H1 (cell line): ENCODE results near the gene ANAPC16. TPM values are rescaled to one million over a fixed set of nuclear protein-coding genes. Genes with fewer than 3 reads are reported as not detected.

Experiments used
- CBX8 ChIP-seq: fragments of 300-800, 300-1000 bp; sonication (generic); IDR thresholded peaks from 2 replicates; pipeline ENCODE4 v1.7.1; 2016; ENCODE audit warnings: low read depth, low read length, borderline replicate concordance
- CHD1 ChIP-seq: IDR thresholded peaks from 2 replicates; pipeline ENCODE4 v1.6.1; 2012; ENCODE audit warnings: low read depth, low read length, improper control_type of control experiment
- CHD2 ChIP-seq: IDR thresholded peaks from 2 replicates; pipeline ENCODE4 v1.6.1; 2012; ENCODE audit warnings: low read length, improper control_type of control experiment
- CREB1 ChIP-seq: IDR thresholded peaks from 2 replicates; pipeline ENCODE4 v1.6.1; 2012; ENCODE audit warnings: inconsistent platforms
- EP300 ChIP-seq, 2 experiments: IDR thresholded peaks; 1 replicate in 1 of 2; 2 replicates in 1 of 2; pipeline ENCODE4 v1.6.1; 2011 to 2012; ENCODE audit warnings: low read depth in 2 of 2, low read length in 2 of 2, mild to moderate bottlenecking in 2 of 2, borderline replicate concordance in 1 of 2, inconsistent platforms in 1 of 2, moderate library complexity in 1 of 2
- GTF2F1 ChIP-seq: IDR thresholded peaks from 2 replicates; pipeline ENCODE4 v1.6.1; 2012; ENCODE audit warnings: low read depth, low read length, improper control_type of control experiment, borderline replicate concordance
- JUN ChIP-seq: IDR thresholded peaks from 2 replicates; pipeline ENCODE4 v1.6.1; 2011; ENCODE audit warnings: low read depth, mild to moderate bottlenecking, improper control_type of control experiment, low read length
- KDM5A ChIP-seq: fragments of 200-600 bp; IDR thresholded peaks from 2 replicates; pipeline ENCODE4 v1.7.1; 2012; ENCODE audit warnings: mild to moderate bottlenecking, low read length, inconsistent platforms, mixed read lengths
- POLR2AphosphoS5 ChIP-seq: IDR thresholded peaks from 2 replicates; pipeline ENCODE4 v1.6.1; 2011; ENCODE audit warnings: low read depth, low read length
- RFX5 ChIP-seq: IDR thresholded peaks from 2 replicates; pipeline ENCODE4 v1.6.1; 2011; ENCODE audit warnings: low read depth, low read length, improper control_type of control experiment, borderline replicate concordance
- RXRA ChIP-seq: IDR thresholded peaks from 2 replicates; pipeline ENCODE4 v1.6.1; 2011; ENCODE audit warnings: low read depth, mild to moderate bottlenecking, low read length, moderate library complexity; ENCODE audit not compliant: insufficient read depth
- SP4 ChIP-seq: IDR thresholded peaks from 2 replicates; pipeline ENCODE4 v1.6.1; 2012; ENCODE audit warnings: low read length, inconsistent platforms
- polyA plus RNA-seq, 7 experiments: library from polyadenylated mRNA; depleted of rRNA in 3 of 7; stranded (reverse) in 5 of 7; unstranded in 2 of 7; fragments of >200 nt in 5 of 7; fragments of 200-250 nt in 2 of 7; gene quantifications; 1 replicate in 5 of 7; 2 replicates in 1 of 7; 4 replicates in 1 of 7; pipeline versions ENCODE4 v1.2.1 to v1.2.3, GENCODE V29; 2011 to 2013; ENCODE audit warnings: missing spikeins in 2 of 7, mixed read lengths in 2 of 7
- total RNA-seq: library from RNA; stranded (reverse); fragmentation: NEBNext Ultra II Directional; extraction: Animal tissue kit (Norgen Biotek cat#: 25700); gene quantifications from 2 replicates; pipeline ENCODE4 v1.2.1, GENCODE V29; 2021
- TF ChIP-seq, protein P1 (sequence below), 3 experiments: IDR thresholded peaks; 1 replicate in 2 of 3; 2 replicates in 1 of 3; pipeline versions ENCODE4 v1.5.1 to v1.6.1; 2011; ENCODE audit warnings: low read length in 3 of 3, mild to moderate bottlenecking in 3 of 3, inconsistent platforms in 2 of 3, low read depth in 1 of 3, moderate library complexity in 1 of 3; ENCODE audit not compliant: insufficient read depth in 1 of 3; ENCODE audit errors: control extremely low read depth in 1 of 3

The ANAPC16 gene
- total and polyA plus RNA-seq, 2 of the 8 experiments (the other 6 are each of a cell fraction or from before 2014, with no cell fraction given) = 53.1 to 57.4 TPM

DNA sequence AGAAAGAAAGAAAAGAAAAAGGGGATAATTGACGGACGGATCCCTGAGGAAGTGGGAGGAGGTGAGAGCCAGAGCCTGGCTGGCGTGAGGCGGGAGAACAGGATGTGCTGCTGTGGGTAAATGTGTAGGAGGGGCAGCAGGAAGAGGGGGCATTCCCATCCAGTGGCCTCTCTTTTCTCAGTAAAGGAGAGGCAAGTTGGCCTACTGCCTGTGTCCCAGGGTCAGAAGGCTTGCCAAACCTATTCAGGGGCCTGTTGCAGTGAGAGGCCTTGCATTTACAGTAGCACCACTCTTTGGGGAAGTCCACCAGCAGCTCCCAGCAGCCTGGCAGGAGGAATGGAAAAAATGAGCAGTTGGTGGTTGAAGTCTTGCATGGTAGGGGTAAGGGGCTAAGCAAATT lies 26.9 kb downstream of the ANAPC16 start (continued):
- TF ChIP-seq, protein P1, sequence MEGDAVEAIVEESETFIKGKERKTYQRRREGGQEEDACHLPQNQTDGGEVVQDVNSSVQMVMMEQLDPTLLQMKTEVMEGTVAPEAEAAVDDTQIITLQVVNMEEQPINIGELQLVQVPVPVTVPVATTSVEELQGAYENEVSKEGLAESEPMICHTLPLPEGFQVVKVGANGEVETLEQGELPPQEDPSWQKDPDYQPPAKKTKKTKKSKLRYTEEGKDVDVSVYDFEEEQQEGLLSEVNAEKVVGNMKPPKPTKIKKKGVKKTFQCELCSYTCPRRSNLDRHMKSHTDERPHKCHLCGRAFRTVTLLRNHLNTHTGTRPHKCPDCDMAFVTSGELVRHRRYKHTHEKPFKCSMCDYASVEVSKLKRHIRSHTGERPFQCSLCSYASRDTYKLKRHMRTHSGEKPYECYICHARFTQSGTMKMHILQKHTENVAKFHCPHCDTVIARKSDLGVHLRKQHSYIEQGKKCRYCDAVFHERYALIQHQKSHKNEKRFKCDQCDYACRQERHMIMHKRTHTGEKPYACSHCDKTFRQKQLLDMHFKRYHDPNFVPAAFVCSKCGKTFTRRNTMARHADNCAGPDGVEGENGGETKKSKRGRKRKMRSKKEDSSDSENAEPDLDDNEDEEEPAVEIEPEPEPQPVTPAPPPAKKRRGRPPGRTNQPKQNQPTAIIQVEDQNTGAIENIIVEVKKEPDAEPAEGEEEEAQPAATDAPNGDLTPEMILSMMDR (IDR thresholded peaks at IDR 0.05; ENCODE audit: control extremely low read depth in 1 of 3, insufficient read depth in 1 of 3, low read depth in 1 of 3, low read length in 3 of 3) = no peak
- TF ChIP-seq CREB1 (no peak), CBX8 (no peak), CHD1 (no peak), RFX5 (no peak), POLR2AphosphoS5 (no peak), JUN (no peak), CHD2 (no peak), GTF2F1 (no peak), SP4 (no peak), KDM5A (no peak), RXRA (no peak), EP300 (IDR thresholded peaks at IDR 0.05; ENCODE audit: borderline replicate concordance in 1 of 2, low read depth in 2 of 2, low read length in 2 of 2) (no peak)
